Measurements from ENCODE around the gene SLF2. TPM values are rescaled to one million over a fixed set of nuclear protein-coding genes. Genes with fewer than 3 reads are reported as not detected.

The SLF2 gene
- total RNA-seq, 1 experiment from 2014 or later, result 13.6 TPM

GRCh38 chr10:100993986-100994708 lies 81.4 kb downstream of the SLF2 start:
- H3K4me2 ChIP-seq, result no peak overlapping the region
- ChIA-PET POLR2A (ENCODE audit: unreplicated experiment) (no interaction called here), CTCF (no interaction called here)
- TF ChIP-seq CTCF (conservative IDR thresholded peaks at IDR 0.05) (peak; percentile 65), EZH2 (IDR thresholded peaks at IDR 0.05; ENCODE audit: low read depth) (no peak)
- H3F3A ChIP-seq (ENCODE audit: insufficient read depth, low read depth), result peaks cover 20% of the 10 kb centered on the region; the same call in 1 of the 2 replicates
- H3K79me2 ChIP-seq (ENCODE audit: low read depth), result peaks cover 14% of the 10 kb centered on the region
- H3K27ac ChIP-seq, result no peak overlapping the region
- H3K4me3 ChIP-seq, result no peak overlapping the region
- H3K36me3 ChIP-seq (ENCODE audit: low read depth), result no peaks in the 10 kb centered on the region
- H3K9me3 ChIP-seq (ENCODE audit: insufficient read depth, low read depth), result no peaks in the 10 kb centered on the region
- H4K20me1 ChIP-seq (ENCODE audit: insufficient read depth), result no peaks in the 10 kb centered on the region
- H3K4me1 ChIP-seq (replicated peaks; ENCODE audit: insufficient read depth), result peaks cover 11% of the 10 kb centered on the region
- no TSS peak for BruUV-seq (replicated peaks)
- no peak for DNase-seq
- intact Hi-C loops (cut with micrococcal nuclease; ENCODE audit: unreplicated experiment), result loop anchor here (1.0 kb wide), 1 partner anchor 20 kb away; no protein-coding TSS in a partner anchor
- no peaks in the 10 kb centered on the region for H3K9me2 ChIP-seq (ENCODE audit: insufficient read depth)
- no peaks in the 10 kb centered on the region for H3K27me3 ChIP-seq (ENCODE audit: insufficient read depth, low read depth)
- H2AFZ ChIP-seq, result no peak overlapping the region

DNA sequence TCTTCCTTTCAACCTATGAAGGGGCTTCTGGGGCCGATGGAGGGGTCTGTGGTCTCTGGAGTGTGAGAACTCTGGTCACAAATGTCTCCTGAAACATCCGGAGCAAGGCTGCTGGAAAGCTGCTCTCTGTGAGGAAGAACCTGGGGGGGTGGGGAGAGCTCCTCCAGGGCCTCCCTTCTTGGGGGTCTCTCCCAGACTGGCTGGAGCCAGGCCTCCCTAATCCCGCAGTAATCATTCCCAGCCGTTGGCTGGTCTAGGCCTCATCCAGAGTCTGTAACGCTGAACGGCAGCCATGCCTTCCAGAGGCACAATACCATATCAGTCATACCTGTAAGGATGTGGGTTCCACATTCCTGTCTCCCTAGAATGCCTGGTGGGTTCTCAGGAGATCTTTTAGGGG lies 82.4 kb downstream of the SLF2 start:
- H3F3A ChIP-seq (ENCODE audit: insufficient read depth, low read depth), result peaks cover 20% of the 10 kb centered on the region; the same call in 1 of the 2 replicates
- BruUV-seq (replicated peaks), result no TSS peak
- TF ChIP-seq CTCF (conservative IDR thresholded peaks at IDR 0.05) (no peak), EZH2 (IDR thresholded peaks at IDR 0.05; ENCODE audit: low read depth) (no peak)
- H3K9me2 ChIP-seq (ENCODE audit: insufficient read depth), result no peaks in the 10 kb centered on the region
- ChIA-PET CTCF (no interaction called here), POLR2A (ENCODE audit: unreplicated experiment) (no interaction called here)
- intact Hi-C loops (cut with micrococcal nuclease; ENCODE audit: unreplicated experiment), result no loop called here
- H3K4me2 ChIP-seq, result no peak overlapping the region
- H3K4me1 ChIP-seq (replicated peaks; ENCODE audit: insufficient read depth), result peaks cover 11% of the 10 kb centered on the region
- no peaks in the 10 kb centered on the region for H4K20me1 ChIP-seq (ENCODE audit: insufficient read depth)
- H3K36me3 ChIP-seq (ENCODE audit: low read depth), result no peaks in the 10 kb centered on the region
- DNase-seq, result no peak
- no peaks in the 10 kb centered on the region for H3K9me3 ChIP-seq (ENCODE audit: insufficient read depth, low read depth)
- H3K4me3 ChIP-seq, result no peak overlapping the region
- H3K27ac ChIP-seq, result no peak overlapping the region
- 0 out of 2 replicates have a peak, but pooled peaks cover 6% of the 10 kb centered on the region for H3K79me2 ChIP-seq (ENCODE audit: low read depth)
- no peaks in the 10 kb centered on the region for H3K27me3 ChIP-seq (ENCODE audit: insufficient read depth, low read depth)
- no peak overlapping the region for H2AFZ ChIP-seq

- Histone ChIP-seq H3F3A (ENCODE audit: insufficient read depth, low read depth) (peaks cover 17% of the 10 kb centered on the region; the same call in 1 of the 2 replicates), H3K79me2 (ENCODE audit: low read depth) (0 out of 2 replicates have a peak, but pooled peaks cover 5% of the 10 kb centered on the region), H4K20me1 (ENCODE audit: insufficient read depth) (no peaks in the 10 kb centered on the region; the same call in 1 of the 2 replicates), H3K4me1 (replicated peaks; ENCODE audit: insufficient read depth) (peaks cover 11% of the 10 kb centered on the region), H3K9me3 (ENCODE audit: insufficient read depth, low read depth) (no peaks in the 10 kb centered on the region), H3K27me3 (ENCODE audit: insufficient read depth, low read depth) (no peaks in the 10 kb centered on the region), H3K27ac (no peak overlapping the region), H3K4me2 (peak overlapping the region; percentile 93), H2AFZ (peak overlapping the region; percentile 96), H3K9me2 (ENCODE audit: insufficient read depth) (no peaks in the 10 kb centered on the region), H3K36me3 (ENCODE audit: low read depth) (no peaks in the 10 kb centered on the region), H3K4me3 (peak overlapping the region; percentile 76)
- DNase-seq, result peak in 1 of 2 experiments; percentile 53
- intact Hi-C loops (cut with micrococcal nuclease; ENCODE audit: unreplicated experiment), result loop anchor here (2.0 kb wide), 1 partner anchor 66 kb away; no protein-coding TSS in a partner anchor
- no TSS peak for BruUV-seq (replicated peaks)
- ChIA-PET POLR2A (ENCODE audit: unreplicated experiment) (interaction anchor here (0.6 kb wide), 1 partner anchor 34 kb away, joined by 3 read pairs; the partner anchor contains the start of genes PDZD7 and SFXN3), CTCF (interaction anchor here (0.7 to 1.1 kb wide), 2 partner anchors 10 to 12 kb away, joined by 3 to 4 read pairs; no protein-coding TSS in a partner anchor)
- TF ChIP-seq CTCF (conservative IDR thresholded peaks at IDR 0.05) (no peak), EZH2 (IDR thresholded peaks at IDR 0.05; ENCODE audit: low read depth) (no peak)
These were observed 84.1 kb downstream of the SLF2 start for GRCh38 chr10:100996678-100997359.

Measured in PC-9 (cell line).